Common myeloid progenitor, CD34-positive (primary cell): ENCODE data around the gene POU6F2.

Experiments
- CTCF ChIA-PET: fragments of 350-600 bp; sonication (Branson Sonifier 250); formaldehyde crosslinking; loops from one replicate; lab custom pipeline; 2021; ENCODE audit warnings: antibody characterized with exemption; lab: Charles Lee
- POLR2A ChIA-PET: fragments of 350-600 bp; sonication (Branson Sonifier 250); formaldehyde crosslinking; loops from one replicate; lab custom pipeline; 2021; ENCODE audit warnings: antibody characterized with exemption; lab: Charles Lee
- DNase-seq, 3 donors: peaks; one replicate each; pipeline versions ENCODE4 v3.0.0 to v3.0.0-alpha.2; 2013
- H3K27ac ChIP-seq, 2 experiments: 1 replicate in 1 of 2; 2 replicates in 1 of 2; pipeline ENCODE4 v1.7.0; 2013; ENCODE audit warnings: inconsistent platforms in 2 of 2, low read length in 2 of 2, mild to moderate bottlenecking in 2 of 2, low read depth in 1 of 2, moderate library complexity in 1 of 2; ENCODE audit not compliant: severe bottlenecking in 2 of 2, insufficient read depth in 1 of 2, poor library complexity in 1 of 2
- H3K27me3 ChIP-seq, 5 experiments: replicated peaks in 2 of 5; 1 replicate in 3 of 5; 2 replicates in 2 of 5; pipeline versions ENCODE4 v1.6.1 to v1.7.0; 2013; ENCODE audit warnings: low read length in 4 of 5, mild to moderate bottlenecking in 2 of 5, moderate library complexity in 2 of 5, inconsistent platforms in 1 of 5; ENCODE audit not compliant: insufficient read depth in 5 of 5, control insufficient read depth in 4 of 5
- H3K36me3 ChIP-seq, 4 experiments: 1 replicate in 2 of 4; 2 replicates in 2 of 4; pipeline versions ENCODE4 v1.6.1 to v1.7.0; 2013; ENCODE audit warnings: low read length in 3 of 4, control low read depth in 1 of 4, mild to moderate bottlenecking in 1 of 4; ENCODE audit not compliant: control insufficient read depth in 4 of 4, insufficient read depth in 4 of 4
- H3K4me1 ChIP-seq, 4 experiments: 1 replicate in 3 of 4; 2 replicates in 1 of 4; pipeline versions ENCODE4 v1.6.1 to v1.7.1; 2013; ENCODE audit warnings: low read length in 3 of 4, mild to moderate bottlenecking in 3 of 4, control low read depth in 1 of 4, inconsistent platforms in 1 of 4, moderate library complexity in 1 of 4; ENCODE audit not compliant: control insufficient read depth in 4 of 4, insufficient read depth in 4 of 4; ENCODE audit errors: control extremely low read depth in 1 of 4
- H3K4me3 ChIP-seq, 7 experiments: 1 replicate in 4 of 7; 2 replicates in 3 of 7; pipeline versions ENCODE4 v1.5.1 to v1.7.0; 2013; ENCODE audit warnings: mild to moderate bottlenecking in 7 of 7, low read length in 6 of 7, moderate library complexity in 6 of 7, inconsistent platforms in 2 of 7, low read depth in 2 of 7, control low read depth in 1 of 7; ENCODE audit not compliant: insufficient read depth in 4 of 7, control insufficient read depth in 1 of 7; ENCODE audit errors: extremely low read depth in 1 of 7
- H3K9me3 ChIP-seq, 5 experiments: 1 replicate in 4 of 5; 2 replicates in 1 of 5; pipeline versions ENCODE4 v1.6.1 to v1.7.1; 2013; ENCODE audit warnings: low read length in 4 of 5, mild to moderate bottlenecking in 2 of 5, inconsistent platforms in 1 of 5, low read depth in 1 of 5, moderate library complexity in 1 of 5; ENCODE audit not compliant: control insufficient read depth in 4 of 5, insufficient read depth in 2 of 5; ENCODE audit errors: control extremely low read depth in 1 of 5
- WGBS: methylation state at CpG from one replicate; pipeline ENCODE4 v1.1.5; 2013; ENCODE audit not compliant: insufficient coverage; 5-methylcytosine and 5-hydroxymethylcytosine counted together

The POU6F2 gene

GRCh38 chr7:39265641-39266591, 288.2 kb downstream of the POU6F2 start:
- ChIA-PET POLR2A (no interaction called here), CTCF (interaction anchor here (1.1 kb wide), 1 partner anchor 11 kb away, joined by 3 read pairs; no protein-coding TSS in a partner anchor)
- H3K4me3 ChIP-seq: no peak overlapping the region
- H3K9me3 ChIP-seq: no peaks in the 10 kb centered on the region
- no peaks in the 10 kb centered on the region for H3K4me1 ChIP-seq
- no peaks in the 10 kb centered on the region for H3K36me3 ChIP-seq
- WGBS: 98% methylated on average over 6 of the region's 9 CpGs
- H3K27ac ChIP-seq: no peak overlapping the region
- no peak for DNase-seq
- no peaks in the 10 kb centered on the region for H3K27me3 ChIP-seq

GRCh38 chr7:39269034-39269433, 291.3 kb downstream of the POU6F2 start:
- no peak for DNase-seq
- no peaks in the 10 kb centered on the region for H3K9me3 ChIP-seq
- no peaks in the 10 kb centered on the region for H3K4me1 ChIP-seq
- no peaks in the 10 kb centered on the region for H3K36me3 ChIP-seq
- peaks cover 0 to 1% (median 0%) of the 10 kb centered on the region in 5 experiments for H3K27me3 ChIP-seq
- CTCF ChIA-PET: interaction anchor here (0.9 kb wide), 1 partner anchor 13 kb away, joined by 3 read pairs; no protein-coding TSS in a partner anchor
- 80% methylated on average over 2 of the region's 2 CpGs for WGBS
- no peak overlapping the region for H3K4me3 ChIP-seq
- POLR2A ChIA-PET: no interaction called here
- H3K27ac ChIP-seq: no peak overlapping the region

GRCh38 chr7:39270018-39270417, 292.3 kb downstream of the POU6F2 start:
- Histone ChIP-seq H3K27ac (no peak overlapping the region), H3K4me1 (no peaks in the 10 kb centered on the region), H3K27me3 (peaks cover 0 to 1% (median 0%) of the 10 kb centered on the region in 5 experiments), H3K9me3 (no peaks in the 10 kb centered on the region), H3K4me3 (no peak overlapping the region), H3K36me3 (no peaks in the 10 kb centered on the region)
- DNase-seq: no peak
- ChIA-PET POLR2A (no interaction called here), CTCF (no interaction called here)
- 95% methylated on average over 5 of the region's 5 CpGs for WGBS

GRCh38 chr7:39271402-39271801, 293.7 kb downstream of the POU6F2 start:
- Histone ChIP-seq H3K4me1 (no peaks in the 10 kb centered on the region), H3K27ac (no peak overlapping the region), H3K27me3 (peaks cover 0 to 1% (median 0%) of the 10 kb centered on the region in 5 experiments), H3K4me3 (no peak overlapping the region), H3K36me3 (no peaks in the 10 kb centered on the region), H3K9me3 (no peaks in the 10 kb centered on the region)
- peak in 1 of 3 donors; percentile 2 for DNase-seq
- CTCF ChIA-PET: interaction anchor here (2.0 kb wide), 1 partner anchor 16 kb away, joined by 5 read pairs; no protein-coding TSS in a partner anchor
- WGBS: 64% methylated on average over 8 of the region's 9 CpGs
- POLR2A ChIA-PET: interaction anchor here (0.6 kb wide), 2 partner anchors 212 to 341 kb away, joined by 3 read pairs; no protein-coding TSS in a partner anchor

- H3K27me3 ChIP-seq: peaks cover 0 to 1% (median 0%) of the 10 kb centered on the region in 5 experiments
- H3K36me3 ChIP-seq: no peaks in the 10 kb centered on the region
- no peak for DNase-seq
- H3K4me3 ChIP-seq: no peak overlapping the region
- ChIA-PET CTCF (interaction anchor here (2.0 kb wide), 1 partner anchor 16 kb away, joined by 5 read pairs; no protein-coding TSS in a partner anchor), POLR2A (interaction anchor here (0.6 kb wide), 1 partner anchor 213 kb away, joined by 3 read pairs; no protein-coding TSS in a partner anchor)
- no peaks in the 10 kb centered on the region for H3K9me3 ChIP-seq
- WGBS: no CpG with 5 or more reads among the region's 1 CpG
- no peak overlapping the region for H3K27ac ChIP-seq
- H3K4me1 ChIP-seq: no peaks in the 10 kb centered on the region
Measured at GRCh38 chr7:39272111-39272510, 294.4 kb downstream of the POU6F2 start.

- H3K27ac ChIP-seq: no peak overlapping the region
- no peak for DNase-seq
- H3K4me1 ChIP-seq: no peaks in the 10 kb centered on the region
- no peak overlapping the region for H3K4me3 ChIP-seq
- ChIA-PET POLR2A (no interaction called here), CTCF (interaction anchor here (2.0 kb wide), 1 partner anchor 17 kb away, joined by 5 read pairs; no protein-coding TSS in a partner anchor)
- H3K9me3 ChIP-seq: no peaks in the 10 kb centered on the region
- peaks cover 0 to 1% (median 0%) of the 10 kb centered on the region in 5 experiments for H3K27me3 ChIP-seq
- H3K36me3 ChIP-seq: no peaks in the 10 kb centered on the region
Measured at GRCh38 chr7:39272691-39273090, 295.0 kb downstream of the POU6F2 start.

GRCh38 chr7:39280337-39280736, 302.6 kb downstream of the POU6F2 start:
- H3K4me1 ChIP-seq: no peaks in the 10 kb centered on the region
- H3K27ac ChIP-seq: no peak overlapping the region
- no peaks in the 10 kb centered on the region for H3K9me3 ChIP-seq
- H3K27me3 ChIP-seq: no peaks in the 10 kb centered on the region
- H3K36me3 ChIP-seq: no peaks in the 10 kb centered on the region
- H3K4me3 ChIP-seq: no peak overlapping the region
- no CpG with 5 or more reads among the region's 1 CpG for WGBS
- CTCF ChIA-PET: no interaction called here
- POLR2A ChIA-PET: no interaction called here
- DNase-seq: no peak
